Naive thymus-derived CD8-positive, alpha-beta T cell (primary cell): ENCODE data around the gene BACH1. TPM values are rescaled to one million over a fixed set of nuclear protein-coding genes. Genes with fewer than 3 reads are reported as not detected.
"Not testable (repeated sequence)": the region's sequence is repeated elsewhere in the genome, so short reads cannot be mapped to it uniquely, and the experiment has no call there.

ENCODE experiments used
- ATAC-seq, 2 donors: fragments of 150-1000 bp; cut with Tn5 transposase in 1 of 2; sonication (Bioruptor Pico), chemical (Tn5 transposase) in 1 of 2; 1 replicate in 1 of 2; 2 replicates in 1 of 2; pipeline ENCODE4 v1.10.0; 2021; ENCODE audit warnings: mild to moderate bottlenecking in 2 of 2, moderate library complexity in 2 of 2
- POLR2A ChIA-PET: fragments of 350-600 bp; sonication (Branson Sonifier 250); formaldehyde crosslinking; loops from one replicate; lab custom pipeline; 2021; ENCODE audit warnings: antibody characterized with exemption; lab: Charles Lee
- DNase-seq, 10 donors: peaks; one replicate each; pipeline versions ENCODE4 v3.0.0 to v3.0.0-alpha.2; 2020 to 2022
- H3K27ac Mint-ChIP-seq, 10 donors: one replicate each; pipeline ENCODE4 v1.8.0; 2020 to 2022; ENCODE audit warnings: mild to moderate bottlenecking in 10 of 10, mixed read lengths in 10 of 10, moderate library complexity in 4 of 10, inconsistent platforms in 1 of 10
- H3K27me3 Mint-ChIP-seq, 5 donors: one replicate each; pipeline ENCODE4 v1.8.0; 2021 to 2022; ENCODE audit warnings: mixed read lengths in 5 of 5
- H3K36me3 Mint-ChIP-seq, 3 donors: one replicate each; pipeline ENCODE4 v1.8.0; 2020 to 2022; ENCODE audit warnings: mixed read lengths in 3 of 3, mild to moderate bottlenecking in 2 of 3, inconsistent platforms in 1 of 3
- H3K4me1 Mint-ChIP-seq, 4 donors: one replicate each; pipeline ENCODE4 v1.8.0; 2021 to 2022; ENCODE audit warnings: mixed read lengths in 4 of 4
- H3K4me3 Mint-ChIP-seq, 10 donors: one replicate each; pipeline ENCODE4 v1.8.0; 2020 to 2022; ENCODE audit warnings: mild to moderate bottlenecking in 10 of 10, mixed read lengths in 10 of 10, moderate library complexity in 6 of 10, inconsistent platforms in 1 of 10
- H3K9me3 Mint-ChIP-seq, 9 donors: one replicate each; pipeline ENCODE4 v1.8.0; 2020 to 2022; ENCODE audit warnings: mixed read lengths in 9 of 9, mild to moderate bottlenecking in 3 of 9, inconsistent platforms in 1 of 9, moderate library complexity in 1 of 9
- polyA plus RNA-seq, 3 donors: library from polyadenylated mRNA; unstranded; fragments of 300-500 nt; fragmentation: Illumina TruSeq; gene quantifications; one replicate each; pipeline ENCODE4 v1.2.3, GENCODE V29; 2021
- total RNA-seq, 8 experiments: library from RNA in 2 of 8; stranded (reverse) in 2 of 8; gene quantifications; one replicate each; pipeline ENCODE4 v1.2.3 and lab custom pipeline; 2021 to 2026

The BACH1 gene
- 10 to 100 TPM; 54.5 to 62.1 TPM for total RNA-seq
- 10 to 100 TPM; 22.5 to 25.6 (median 23.4) TPM for polyA plus RNA-seq
- 72.3 to 170 (median 99.7) reads per million in 6 experiments for total RNA-seq (lab: John Stamatoyannopoulos, UW)

DNA sequence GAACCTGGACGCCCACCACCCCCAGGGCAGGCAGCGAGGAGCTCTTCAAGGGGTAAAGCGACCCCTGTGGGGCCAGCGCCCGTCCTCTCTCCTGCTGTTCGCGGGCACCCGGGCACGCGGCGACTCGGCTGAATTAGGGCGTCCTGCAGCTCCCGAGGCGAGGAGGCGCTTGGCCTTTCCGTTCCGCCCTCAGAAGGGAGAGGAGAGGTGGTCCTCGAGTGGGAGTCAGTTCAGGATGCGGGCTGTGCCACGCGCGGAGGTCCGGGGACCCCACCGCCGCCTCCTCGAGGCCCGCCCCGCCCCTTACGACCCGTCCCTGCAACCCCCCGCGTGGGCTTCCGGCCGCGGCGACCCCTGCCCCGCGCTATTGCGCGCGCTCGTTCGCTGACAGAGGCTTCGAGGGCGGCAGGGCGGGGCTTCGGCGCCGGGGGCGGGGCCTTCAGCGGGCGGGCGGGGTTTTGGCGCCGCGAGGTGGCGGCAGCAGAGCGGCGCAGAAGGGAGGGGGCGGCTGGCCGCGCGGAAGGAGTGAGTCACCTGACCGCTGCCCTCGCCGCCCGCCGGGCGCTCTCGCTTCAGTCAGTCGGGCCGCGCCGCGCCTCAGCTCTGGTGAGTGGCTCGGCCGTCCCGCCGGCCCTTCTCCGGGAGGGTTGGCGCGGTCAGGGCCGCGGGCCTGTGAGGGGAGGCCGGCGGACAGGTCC, at the start of gene BACH1:
BACH1 (plus strand) TSS at position 575 of the 698 bp plus-strand sequence. CDS start 22,359 bp downstream, outside the sequence.
- H3K9me3 Mint-ChIP-seq: peaks cover 0 to 15% (median 5%) of the 10 kb centered on the region in 9 donors
- peak within 1 kb of the TSS; percentile 84 to 98 (median 88) for H3K4me3 Mint-ChIP-seq
- DNase-seq (peak; percentile 60 to 88 (median 78)), ATAC-seq (peak; percentile 65 to 74)
- peak within 1 kb of the TSS; percentile 39 to 96 (median 92) for H3K27ac Mint-ChIP-seq
- H3K4me1 Mint-ChIP-seq: peaks cover 26 to 80% (median 78%) of the 10 kb centered on the region in 4 donors
- POLR2A ChIA-PET: interaction anchor here (1.0 to 2.4 kb wide), 10 partner anchors 8 to 306 kb away, joined by 3 to 14 read pairs (median 4); partner anchors contain the start of genes CCT8, LTN1 and USP16
- H3K36me3 Mint-ChIP-seq: no peaks in the 10 kb centered on the region
- no peaks in the 10 kb centered on the region for H3K27me3 Mint-ChIP-seq

DNA sequence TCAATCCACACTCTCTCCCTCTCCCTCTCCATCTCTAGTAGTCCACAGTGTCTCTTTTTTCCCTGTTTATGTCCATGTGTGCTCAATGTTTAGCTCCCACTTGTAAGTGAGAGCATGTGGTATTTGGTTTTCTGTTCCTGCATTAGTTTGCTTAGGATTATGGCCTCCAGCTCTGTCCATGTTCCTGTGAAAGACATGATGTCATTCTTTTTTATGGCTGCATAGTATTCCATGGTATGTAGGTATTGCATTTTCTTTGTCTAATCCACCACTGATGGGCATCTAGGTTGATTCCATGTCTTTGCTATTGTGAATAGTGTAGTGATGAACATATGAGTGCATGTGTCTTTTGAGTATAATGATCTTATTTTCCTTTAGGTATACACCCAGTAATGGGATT, 49.4 kb upstream of the BACH1 start:
- DNase-seq, H3K4me3 Mint-ChIP-seq, ATAC-seq, POLR2A ChIA-PET, H3K27me3 Mint-ChIP-seq, H3K4me1 Mint-ChIP-seq, H3K27ac Mint-ChIP-seq: not testable (repeated sequence)
- peaks cover 0 to 14% (median 13%) of the 10 kb centered on the region in 3 donors for H3K36me3 Mint-ChIP-seq
- H3K9me3 Mint-ChIP-seq: peaks cover 0 to 23% (median 12%) of the 10 kb centered on the region in 9 donors

DNA sequence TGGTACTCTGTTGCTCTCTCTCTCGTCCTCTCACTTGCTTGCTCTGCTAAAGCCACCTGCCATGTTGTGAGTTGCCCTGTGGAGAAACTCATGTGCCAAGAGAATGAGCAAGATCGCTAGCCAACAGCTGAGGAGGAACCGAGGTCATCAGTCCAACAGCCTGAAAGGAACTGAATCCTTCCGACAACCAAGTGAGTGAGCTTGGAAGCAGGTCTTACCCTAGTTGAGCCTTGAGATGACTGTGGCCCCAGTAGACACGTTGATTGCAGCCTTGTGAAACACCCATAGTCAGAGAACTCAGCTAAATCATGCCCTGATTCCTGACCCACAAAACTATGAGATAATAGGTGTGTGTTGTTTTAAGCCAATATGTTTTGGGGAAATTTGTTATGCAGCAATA, 48.1 kb upstream of the BACH1 start:
- H3K4me3 Mint-ChIP-seq: no peak overlapping the region
- no peak overlapping the region for H3K27ac Mint-ChIP-seq
- DNase-seq (no peak), ATAC-seq (no peak)
- peaks cover 0 to 3% (median 0%) of the 10 kb centered on the region in 5 donors for H3K27me3 Mint-ChIP-seq
- H3K36me3 Mint-ChIP-seq: peaks cover 0 to 16% (median 16%) of the 10 kb centered on the region in 3 donors
- POLR2A ChIA-PET: no interaction called here
- no peaks in the 10 kb centered on the region for H3K4me1 Mint-ChIP-seq
- peaks cover 0 to 35% (median 16%) of the 10 kb centered on the region in 9 donors for H3K9me3 Mint-ChIP-seq

DNA sequence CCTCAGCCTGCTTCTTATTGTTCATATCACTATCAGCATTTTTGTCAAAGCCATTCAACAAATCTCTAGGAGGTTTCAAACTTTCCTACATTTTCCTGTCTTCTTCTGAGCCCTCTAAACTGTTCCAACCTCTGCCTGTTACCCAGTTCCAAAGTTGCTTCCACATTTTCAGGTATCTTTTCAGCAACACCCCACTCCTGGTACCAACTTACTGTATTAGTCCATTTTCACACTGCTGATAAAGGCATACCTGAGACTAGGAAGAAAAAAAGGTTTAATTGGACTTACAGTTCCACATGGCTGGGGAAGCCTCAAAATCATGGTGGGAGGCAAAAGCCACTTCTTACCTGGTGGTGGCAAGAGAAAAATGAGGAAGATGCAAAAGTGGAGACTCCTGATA, 44.9 kb upstream of the BACH1 start:
- H3K36me3 Mint-ChIP-seq: peaks cover 0 to 21% (median 16%) of the 10 kb centered on the region in 3 donors
- H3K9me3 Mint-ChIP-seq: peaks cover 0 to 44% (median 20%) of the 10 kb centered on the region in 9 donors
- H3K4me1 Mint-ChIP-seq, H3K4me3 Mint-ChIP-seq, H3K27me3 Mint-ChIP-seq, POLR2A ChIA-PET, ATAC-seq, DNase-seq: not testable (repeated sequence)
- H3K27ac Mint-ChIP-seq: peak overlapping the region in 1 of 10 donors; percentile 25

DNA sequence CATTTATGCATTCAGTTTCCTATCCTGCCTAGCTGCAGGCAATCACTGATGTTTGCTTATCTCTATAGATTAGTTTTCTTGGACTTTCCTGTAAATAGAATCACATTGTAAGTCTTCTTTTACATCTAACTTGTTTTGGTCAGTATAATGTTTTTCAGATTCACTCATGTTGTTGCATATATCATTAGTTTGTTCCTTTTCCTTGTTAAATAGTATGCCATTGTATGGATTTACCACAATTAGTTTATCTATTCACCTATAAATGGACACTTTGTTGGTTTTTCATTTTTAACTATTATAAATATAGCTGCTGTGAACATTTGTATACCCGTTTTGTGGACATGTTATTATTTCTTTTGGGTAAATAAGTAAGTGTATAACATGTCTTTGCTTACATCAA, 44.2 kb upstream of the BACH1 start:
- Mint-ChIP-seq H3K27ac (no peak overlapping the region), H3K4me1 (no peaks in the 10 kb centered on the region), H3K9me3 (peaks cover 0 to 44% (median 18%) of the 10 kb centered on the region in 9 donors), H3K36me3 (peaks cover 0 to 21% (median 16%) of the 10 kb centered on the region in 3 donors), H3K4me3 (no peak overlapping the region), H3K27me3 (peaks cover 0 to 3% (median 0%) of the 10 kb centered on the region in 5 donors)
- ATAC-seq: no peak
- no peak for DNase-seq
- POLR2A ChIA-PET: no interaction called here

DNA sequence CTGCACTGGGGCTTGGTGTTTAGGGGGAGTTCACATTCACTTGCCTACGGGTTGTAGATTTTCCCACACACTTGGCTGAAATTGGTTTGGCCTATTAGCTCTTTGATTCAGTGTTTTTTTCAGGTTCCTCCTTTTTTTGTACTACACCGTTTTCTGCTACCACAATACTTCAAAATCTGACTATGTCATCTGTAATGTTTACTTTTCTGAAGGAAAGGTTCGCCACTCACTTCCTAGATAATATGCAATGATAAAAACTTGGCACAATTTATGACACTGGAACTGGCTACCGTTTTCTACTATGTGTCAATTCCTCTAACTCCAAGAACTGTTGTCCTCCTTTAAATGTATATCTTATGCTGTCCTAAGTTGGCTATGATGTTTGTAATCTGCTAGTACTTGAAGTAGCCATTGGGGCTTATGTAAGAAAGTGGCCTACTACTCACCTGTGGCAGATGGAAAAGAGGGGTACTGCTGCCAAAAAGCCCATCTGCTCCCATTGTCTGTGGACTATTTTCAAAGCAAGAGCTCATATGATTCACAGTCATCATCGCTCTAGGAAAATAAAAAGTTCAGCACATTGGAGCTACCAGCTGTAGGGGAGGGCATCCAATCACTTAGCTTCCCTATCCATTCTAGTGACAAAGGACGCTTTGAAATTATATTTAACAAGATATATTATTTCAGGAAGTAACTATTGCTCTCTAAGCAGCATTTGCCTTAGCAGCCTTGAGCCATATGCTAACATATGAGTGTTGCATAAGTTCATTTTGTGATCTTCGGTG, 42.4 kb upstream of the BACH1 start:
- Mint-ChIP-seq H3K27me3 (peaks cover 0 to 1% (median 0%) of the 10 kb centered on the region in 5 donors), H3K36me3 (peaks cover 0 to 18% (median 16%) of the 10 kb centered on the region in 3 donors), H3K9me3 (peaks cover 0 to 44% (median 18%) of the 10 kb centered on the region in 9 donors), H3K27ac (no peak overlapping the region), H3K4me3 (no peak overlapping the region), H3K4me1 (no peaks in the 10 kb centered on the region)
- POLR2A ChIA-PET: no interaction called here
- DNase-seq: no peak
- ATAC-seq: no peak

DNA sequence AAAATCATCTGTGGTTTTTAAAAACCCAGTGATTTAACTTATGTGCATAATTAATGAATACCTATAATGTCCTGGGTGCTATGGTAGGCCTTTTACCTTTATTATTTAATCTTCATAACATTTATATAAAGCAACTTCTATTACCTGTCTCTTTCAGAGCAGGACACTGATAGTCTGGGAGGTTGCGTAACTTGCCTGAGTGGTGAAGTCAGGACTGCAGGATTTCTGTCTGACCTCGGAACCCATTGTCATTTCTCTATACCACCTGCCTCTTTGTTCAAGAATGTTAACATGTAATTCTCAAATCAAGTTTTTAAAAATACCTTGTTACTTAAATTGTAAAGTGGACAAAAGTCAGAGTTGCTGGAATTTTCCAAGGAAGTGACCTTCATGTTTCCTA, 41.0 kb upstream of the BACH1 start:
- Mint-ChIP-seq H3K4me1 (no peaks in the 10 kb centered on the region), H3K27me3 (peaks cover 0 to 3% (median 0%) of the 10 kb centered on the region in 5 donors), H3K27ac (no peak overlapping the region), H3K4me3 (no peak overlapping the region), H3K36me3 (peaks cover 0 to 18% (median 13%) of the 10 kb centered on the region in 3 donors), H3K9me3 (peaks cover 0 to 37% (median 18%) of the 10 kb centered on the region in 9 donors)
- POLR2A ChIA-PET: no interaction called here
- ATAC-seq: no peak
- DNase-seq: no peak

DNA sequence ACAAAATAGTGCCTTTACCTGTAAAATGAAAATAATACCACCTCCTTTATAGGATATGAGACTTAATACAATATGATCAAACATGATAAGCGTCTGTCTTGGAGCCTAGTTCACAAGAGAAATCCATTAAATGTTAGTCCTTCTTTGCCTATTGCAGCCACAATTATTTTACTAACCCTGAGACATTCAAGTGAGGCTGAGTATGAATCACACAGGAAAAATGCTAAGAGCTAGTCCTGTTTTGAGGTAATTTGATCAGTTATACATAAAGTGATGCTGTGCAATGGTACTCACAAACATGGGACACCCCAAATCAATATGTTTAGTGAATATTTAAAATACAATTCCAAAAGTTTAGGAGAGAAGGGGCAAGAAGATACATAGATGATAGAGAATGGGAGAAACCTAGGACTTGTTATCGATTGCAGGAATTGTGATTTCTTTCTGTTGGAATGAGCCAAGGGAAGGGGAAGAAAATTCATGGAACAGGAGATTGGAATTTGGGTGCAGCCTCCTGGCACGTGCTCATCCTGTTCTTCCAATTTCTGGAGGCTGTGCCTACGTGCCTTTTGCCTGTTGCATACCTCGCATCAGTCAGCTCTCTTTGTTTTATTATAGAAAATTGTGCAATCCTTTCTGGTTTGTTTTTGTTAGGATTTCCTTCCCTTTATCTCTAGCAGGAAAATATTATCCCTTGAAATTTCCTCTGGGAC, 39.9 kb upstream of the BACH1 start:
- Mint-ChIP-seq H3K27me3 (peaks cover 0 to 3% (median 0%) of the 10 kb centered on the region in 5 donors), H3K36me3 (peaks cover 0 to 13% (median 7%) of the 10 kb centered on the region in 3 donors), H3K4me1 (no peaks in the 10 kb centered on the region)

DNA sequence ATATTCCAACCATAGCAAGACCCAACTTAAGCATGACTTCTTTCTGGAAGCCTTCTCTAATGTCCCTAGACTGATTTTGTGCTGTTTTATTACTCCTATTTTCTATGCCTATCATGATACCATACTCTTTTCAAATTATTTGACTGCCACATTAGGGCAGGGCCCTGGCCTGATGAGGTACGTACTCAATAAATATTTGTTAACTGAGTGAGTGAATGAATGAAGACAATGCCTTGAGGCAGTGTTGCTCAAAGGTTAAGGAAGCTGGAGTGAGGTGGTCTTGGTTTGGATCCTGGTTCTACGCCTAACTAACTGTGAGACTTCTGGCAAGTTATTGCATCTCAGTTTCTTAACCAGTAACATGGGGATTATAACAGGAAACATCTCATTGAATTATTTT, 38.3 kb upstream of the BACH1 start:
- Mint-ChIP-seq H3K4me1 (no peaks in the 10 kb centered on the region), H3K36me3 (peaks cover 0 to 5% (median 0%) of the 10 kb centered on the region in 3 donors), H3K4me3 (no peak overlapping the region), H3K9me3 (peaks cover 0 to 10% (median 0%) of the 10 kb centered on the region in 9 donors), H3K27ac (peak overlapping the region in 1 of 10 donors; percentile 11), H3K27me3 (peaks cover 0 to 2% (median 0%) of the 10 kb centered on the region in 5 donors)
- ATAC-seq (no peak), DNase-seq (no peak)
- POLR2A ChIA-PET: no interaction called here

More for the DNA sequence above, 39.9 kb upstream of the BACH1 start:
- POLR2A ChIA-PET: no interaction called here
- peaks cover 0 to 27% (median 14%) of the 10 kb centered on the region in 9 donors for H3K9me3 Mint-ChIP-seq
- no peak for ATAC-seq
- DNase-seq: no peak
- H3K27ac Mint-ChIP-seq: no peak overlapping the region
- H3K4me3 Mint-ChIP-seq: no peak overlapping the region

DNA sequence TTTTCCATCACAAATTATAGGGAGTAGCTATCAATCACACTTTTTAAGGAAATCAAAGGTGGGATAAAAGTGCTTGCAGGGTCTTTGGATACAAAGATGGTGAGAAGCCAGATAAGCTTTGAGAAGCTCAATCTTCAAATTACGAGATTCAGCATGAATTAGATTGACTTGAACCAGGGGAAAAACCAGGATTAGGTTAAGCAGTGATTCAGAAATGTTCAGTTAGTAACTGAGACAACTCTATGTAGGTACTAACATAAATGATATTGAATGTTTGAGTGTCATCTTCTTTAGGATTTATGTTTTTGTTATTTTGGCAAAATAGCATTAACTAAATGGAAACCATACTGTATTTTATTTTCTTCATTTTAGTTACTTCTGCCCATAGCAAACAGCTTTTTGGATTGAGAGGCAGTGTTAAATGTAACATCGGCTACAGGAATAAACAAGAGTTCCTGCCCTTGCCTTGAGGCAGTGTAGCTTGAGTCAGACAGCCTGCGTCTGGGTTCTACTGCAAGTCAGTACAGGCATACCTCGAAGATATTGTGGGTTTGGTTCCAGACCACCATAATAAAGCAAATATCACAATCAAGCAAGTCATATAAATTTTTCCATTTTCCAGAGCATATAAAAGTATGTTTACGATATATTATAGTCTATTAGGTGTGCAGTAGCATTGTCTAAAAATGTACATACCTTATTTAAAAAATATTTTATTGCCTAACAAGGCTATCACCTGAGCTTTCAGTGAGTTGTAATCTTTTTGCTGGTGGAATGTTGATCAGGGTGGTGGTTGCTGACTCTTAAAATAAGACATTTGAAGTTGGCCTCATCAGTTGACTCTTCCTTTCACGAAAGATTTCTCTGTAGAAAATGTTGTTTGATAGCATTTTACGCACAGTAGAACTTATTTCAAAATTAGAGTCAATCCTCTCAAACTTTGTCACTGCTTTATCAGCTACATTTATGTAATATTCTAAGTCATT, 36.9 kb upstream of the BACH1 start:
- DNase-seq (no peak), ATAC-seq (no peak)
- POLR2A ChIA-PET: no interaction called here
- no peaks in the 10 kb centered on the region for H3K36me3 Mint-ChIP-seq
- H3K4me3 Mint-ChIP-seq: no peak overlapping the region
- no peaks in the 10 kb centered on the region for H3K9me3 Mint-ChIP-seq
- H3K4me1 Mint-ChIP-seq: peaks cover 0 to 6% (median 2%) of the 10 kb centered on the region in 4 donors
- peaks cover 0 to 3% (median 0%) of the 10 kb centered on the region in 5 donors for H3K27me3 Mint-ChIP-seq
- no peak overlapping the region for H3K27ac Mint-ChIP-seq

DNA sequence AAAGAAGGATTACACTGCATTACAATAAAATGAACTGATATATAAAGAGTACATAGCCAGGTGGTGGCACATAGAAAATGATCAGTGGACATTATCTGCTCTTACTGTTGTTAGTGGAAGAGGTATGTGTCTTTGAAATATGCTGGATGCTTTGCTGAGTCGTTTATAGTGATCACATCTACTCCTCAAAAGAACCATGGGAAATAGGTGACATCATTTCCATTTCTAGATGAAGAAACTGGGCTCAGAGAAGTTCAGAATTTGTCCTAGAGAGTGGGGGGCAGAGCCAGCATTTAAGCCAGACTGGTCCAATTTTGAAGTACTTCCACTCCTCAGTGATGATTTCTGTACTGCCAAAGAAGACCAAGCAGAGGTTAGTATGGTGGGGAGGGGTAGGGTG, 34.0 kb upstream of the BACH1 start:
- H3K4me1 Mint-ChIP-seq: peaks cover 0 to 6% (median 2%) of the 10 kb centered on the region in 4 donors
- no peak overlapping the region for H3K27ac Mint-ChIP-seq
- POLR2A ChIA-PET: no interaction called here
- H3K27me3 Mint-ChIP-seq: peaks cover 0 to 3% (median 0%) of the 10 kb centered on the region in 5 donors
- H3K9me3 Mint-ChIP-seq: no peaks in the 10 kb centered on the region
- no peak for DNase-seq
- H3K4me3 Mint-ChIP-seq: no peak overlapping the region
- no peak for ATAC-seq
- H3K36me3 Mint-ChIP-seq: no peaks in the 10 kb centered on the region
